ENCODE data around the gene ZKSCAN8. TPM values are rescaled to one million over a fixed set of nuclear protein-coding genes. Genes with fewer than 3 reads are reported as not detected.

ZKSCAN8 gene
- total RNA-seq, 1 donor from 2014 or later: 51.7 TPM

DNA sequence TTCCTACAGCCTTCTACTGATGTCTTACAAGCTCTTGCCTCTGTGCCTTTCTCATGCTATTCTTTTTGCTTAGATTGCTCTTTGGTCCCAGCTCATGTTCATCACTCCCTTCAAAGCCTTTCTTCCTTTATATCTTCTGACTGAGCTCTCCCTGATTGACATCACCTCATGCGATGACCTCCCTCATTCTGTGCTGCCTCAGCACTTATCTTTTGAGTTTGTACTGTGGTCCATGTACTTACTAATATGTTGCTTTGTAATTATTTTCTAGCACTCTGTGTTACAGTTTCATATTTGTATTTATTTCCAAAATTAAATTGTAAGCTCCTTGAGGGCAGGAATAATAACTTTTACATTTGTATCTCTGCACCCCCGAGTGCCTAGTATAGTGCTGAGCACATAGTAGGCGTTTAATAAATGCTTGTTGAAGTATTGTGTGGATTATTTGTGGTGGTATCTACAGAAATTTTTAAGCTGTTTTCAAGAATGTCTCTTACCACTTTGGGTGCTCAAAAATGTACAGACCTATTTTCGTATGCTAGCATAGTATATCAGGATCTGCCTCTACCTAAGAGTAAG is 17.4 kb downstream of the ZKSCAN8 start:
- TF ChIP-seq CTCF (IDR thresholded peaks at IDR 0.05; ENCODE audit: unreplicated experiment): no peak
- Mint-ChIP-seq H3K36me3 (peaks cover 48% of the 10 kb centered on the region), H3K27me3 (ENCODE audit: low read depth) (peaks cover 7% of the 10 kb centered on the region), H3K27ac (no peak overlapping the region), H3K4me3 (no peak overlapping the region), H3K4me1 (peaks cover 12% of the 10 kb centered on the region), H3K9me3 (peaks cover 3% of the 10 kb centered on the region)
- no peak for DNase-seq (ENCODE audit: low spot score in 2 of 2, unreplicated experiment in 2 of 2)

DNA sequence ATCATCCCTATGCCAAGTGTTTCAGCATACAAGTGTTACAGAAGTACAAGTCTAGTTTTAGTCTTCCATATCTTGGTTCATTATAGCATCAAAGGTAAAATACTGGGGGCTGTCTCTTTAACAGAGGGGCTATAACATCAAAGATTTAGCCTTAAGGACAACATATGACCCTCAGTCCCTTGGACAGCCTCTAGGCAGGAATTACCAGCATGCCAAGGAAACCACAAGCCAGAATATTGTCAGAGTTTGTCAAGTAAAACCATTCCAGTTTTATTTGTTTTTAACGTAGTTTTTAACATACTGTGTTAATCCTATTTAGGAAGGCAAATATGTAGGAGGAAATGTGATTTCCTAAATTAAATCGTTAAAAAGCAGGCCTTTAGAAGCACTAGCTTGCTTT is 18.6 kb downstream of the ZKSCAN8 start:
- Mint-ChIP-seq H3K27ac (no peak overlapping the region), H3K27me3 (ENCODE audit: low read depth) (peaks cover 11% of the 10 kb centered on the region), H3K4me3 (no peak overlapping the region)

GRCh38 chr6:28161410-28162079 is 19.9 kb downstream of the ZKSCAN8 start:
- peaks cover 13% of the 10 kb centered on the region for H3K27me3 Mint-ChIP-seq (ENCODE audit: low read depth)
- H3K9me3 Mint-ChIP-seq: peaks cover 3% of the 10 kb centered on the region
- H3K4me1 Mint-ChIP-seq: peaks cover 12% of the 10 kb centered on the region
- H3K36me3 Mint-ChIP-seq: peaks cover 29% of the 10 kb centered on the region
- H3K27ac Mint-ChIP-seq: peak overlapping the region; percentile 74
- TF ChIP-seq CTCF (IDR thresholded peaks at IDR 0.05; ENCODE audit: unreplicated experiment): no peak
- DNase-seq (ENCODE audit: low spot score in 2 of 2, unreplicated experiment in 2 of 2): peak; percentile 56 to 88
- H3K4me3 Mint-ChIP-seq: peak overlapping the region; percentile 77

More for the DNA sequence above, 18.6 kb downstream of the ZKSCAN8 start:
- Mint-ChIP-seq H3K4me1 (peaks cover 12% of the 10 kb centered on the region), H3K9me3 (peaks cover 3% of the 10 kb centered on the region), H3K36me3 (peaks cover 37% of the 10 kb centered on the region)
- DNase-seq (ENCODE audit: low spot score in 2 of 2, unreplicated experiment in 2 of 2): no peak
- no peak for TF ChIP-seq CTCF (IDR thresholded peaks at IDR 0.05; ENCODE audit: unreplicated experiment)

- H3K36me3 Mint-ChIP-seq: peaks cover 10% of the 10 kb centered on the region
- no peak overlapping the region for H3K27ac Mint-ChIP-seq
- peaks cover 12% of the 10 kb centered on the region for H3K4me1 Mint-ChIP-seq
- H3K4me3 Mint-ChIP-seq: no peak overlapping the region
- H3K9me3 Mint-ChIP-seq: no peaks in the 10 kb centered on the region
- peaks cover 13% of the 10 kb centered on the region for H3K27me3 Mint-ChIP-seq (ENCODE audit: low read depth)
- TF ChIP-seq CTCF (IDR thresholded peaks at IDR 0.05; ENCODE audit: unreplicated experiment): no peak
- DNase-seq (ENCODE audit: low spot score in 2 of 2, unreplicated experiment in 2 of 2): no peak
These were observed 23.9 kb downstream of the ZKSCAN8 start for GRCh38 chr6:28165563-28165962.

GRCh38 chr6:28167068-28167467 is 25.4 kb downstream of the ZKSCAN8 start:
- Mint-ChIP-seq H3K4me1 (peaks cover 5% of the 10 kb centered on the region), H3K4me3 (no peak overlapping the region), H3K9me3 (peaks cover 7% of the 10 kb centered on the region), H3K36me3 (peaks cover 21% of the 10 kb centered on the region), H3K27me3 (ENCODE audit: low read depth) (peaks cover 13% of the 10 kb centered on the region), H3K27ac (no peak overlapping the region)
- DNase-seq (ENCODE audit: low spot score in 2 of 2, unreplicated experiment in 2 of 2): no peak
- TF ChIP-seq CTCF (IDR thresholded peaks at IDR 0.05; ENCODE audit: unreplicated experiment): no peak

Data from mesothelial cell of epicardium (in vitro differentiated cells).